Regular cardiac myocyte (primary cell): ENCODE data around the gene CELF5. TPM values are rescaled to one million over a fixed set of nuclear protein-coding genes. Genes with fewer than 3 reads are reported as not detected.

Source experiments
- total RNA-seq: library from RNA; depleted of rRNA; stranded (reverse); fragments of >200 nt; gene quantifications from 2 replicates; pipeline ENCODE4 v1.2.3, GENCODE V29; 2014

CELF5 gene
- not detected in 2 replicates for total RNA-seq

DNA sequence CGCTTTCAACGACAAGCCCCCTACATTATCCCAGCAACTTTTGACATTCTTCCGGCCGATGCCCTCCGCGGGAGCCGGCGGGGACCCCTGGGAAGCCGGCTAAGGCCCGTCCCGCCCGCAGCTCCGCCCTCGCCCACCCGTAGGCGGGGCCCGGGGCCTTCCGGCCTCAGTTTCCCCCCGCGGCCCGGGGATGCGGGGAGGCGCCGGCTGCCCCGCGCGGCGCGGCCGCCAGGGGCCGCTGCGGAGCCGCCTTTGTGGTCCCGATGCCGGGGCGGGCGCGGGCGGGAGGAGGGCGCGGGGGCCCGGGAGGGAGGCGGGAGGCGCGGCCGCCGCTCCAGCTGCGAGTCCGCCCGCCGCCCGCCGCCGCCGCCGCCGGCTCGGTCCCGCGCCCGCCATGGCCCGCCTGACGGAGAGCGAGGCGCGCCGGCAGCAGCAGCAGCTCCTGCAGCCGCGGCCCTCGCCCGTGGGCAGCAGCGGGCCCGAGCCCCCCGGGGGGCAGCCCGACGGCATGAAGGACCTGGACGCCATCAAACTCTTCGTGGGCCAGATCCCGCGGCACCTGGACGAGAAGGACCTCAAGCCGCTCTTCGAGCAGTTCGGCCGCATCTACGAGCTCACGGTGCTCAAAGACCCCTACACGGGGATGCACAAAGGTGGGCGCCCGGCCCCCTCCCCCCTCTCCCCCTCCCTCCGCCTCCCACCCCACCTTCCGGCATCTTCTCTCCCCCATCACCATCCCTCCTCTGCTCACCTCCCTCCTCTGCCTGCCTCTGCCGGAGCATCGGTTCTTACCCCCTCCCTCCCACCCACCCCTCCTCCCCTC lies at the start of gene CELF5:
TSS of gene CELF5 (plus strand) at position 316 of the 823 bp plus-strand sequence. CDS start at position 395, 79 bp downstream.

GRCh38 chr19:3178377-3178972 lies 46.0 kb upstream of the CELF5 start, which contains the start of gene S1PR4:
Gene S1PR4, plus strand, starts transcription at chr19:3178769. Its CDS starts 24 bp downstream, at chr19:3178793.

GRCh38 chr19:3185461-3186159 lies 38.9 kb upstream of the CELF5 start, which contains the start of gene NCLN:
Gene NCLN, plus strand, starts transcription at chr19:3185930. Its CDS starts 101 bp downstream, at chr19:3186031.

Other genes starting within 250 kb of the CELF5 start
- gene TLE6, start 247.1 kb upstream of the CELF5 start, total RNA-seq, result 0.77 and 1.7 TPM in 2 replicates
- gene TLE2, start 195.4 kb upstream of the CELF5 start, total RNA-seq, result 0.58 and 3.4 TPM in 2 replicates
- 73.0 and 113 TPM in 2 replicates for gene TLE5, start 162.2 kb upstream of the CELF5 start, total RNA-seq
- gene GNA11, start 130.3 kb upstream of the CELF5 start, total RNA-seq, result 68.8 and 112 TPM in 2 replicates
- gene GNA15, start 88.6 kb upstream of the CELF5 start, total RNA-seq, result under 0.01 TPM in 2 replicates
- not detected in 2 replicates for gene S1PR4, start 45.9 kb upstream of the CELF5 start, total RNA-seq
- 32.1 and 76.9 TPM in 2 replicates for gene NCLN, start 38.7 kb upstream of the CELF5 start, total RNA-seq
- gene NFIC, start 141.9 kb downstream of the CELF5 start, total RNA-seq, result 21.7 and 31.8 TPM in 2 replicates